ENCODE measurements around the gene ZNF543. TPM values are rescaled to one million over a fixed set of nuclear protein-coding genes. Genes with fewer than 3 reads are reported as not detected.

The ZNF543 gene
- total RNA-seq, 1 donor from 2014 or later = 5.3 TPM

DNA sequence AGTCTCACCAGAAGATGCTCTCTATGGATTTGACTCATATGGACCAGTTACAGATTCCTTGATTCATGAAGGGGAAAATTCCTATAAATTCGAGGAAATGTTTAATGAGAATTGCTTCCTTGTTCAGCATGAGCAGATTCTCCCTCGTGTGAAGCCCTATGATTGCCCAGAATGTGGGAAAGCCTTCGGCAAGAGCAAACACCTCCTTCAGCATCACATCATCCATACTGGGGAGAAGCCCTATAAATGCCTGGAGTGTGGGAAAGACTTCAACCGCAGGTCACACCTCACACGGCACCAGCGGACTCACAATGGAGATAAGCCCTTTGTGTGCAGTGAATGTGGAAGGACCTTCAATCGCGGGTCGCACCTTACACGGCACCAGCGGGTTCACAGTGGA, 29.3 kb upstream of the ZNF543 start:
- intact Hi-C loops (cut with DNase I) = no loop called here
- Histone ChIP-seq H3K36me3 (peaks cover 99% of the 10 kb centered on the region), H3K4me3 (no peak overlapping the region), H3K9me3 (peaks cover 45% of the 10 kb centered on the region), H3K4me1 (no peaks in the 10 kb centered on the region), H3K27me3 (ENCODE audit: low read depth) (no peaks in the 10 kb centered on the region), H3K27ac (no peak overlapping the region)
- DNase-seq (no peak), ATAC-seq (no peak)
- TF ChIP-seq, protein P1, sequence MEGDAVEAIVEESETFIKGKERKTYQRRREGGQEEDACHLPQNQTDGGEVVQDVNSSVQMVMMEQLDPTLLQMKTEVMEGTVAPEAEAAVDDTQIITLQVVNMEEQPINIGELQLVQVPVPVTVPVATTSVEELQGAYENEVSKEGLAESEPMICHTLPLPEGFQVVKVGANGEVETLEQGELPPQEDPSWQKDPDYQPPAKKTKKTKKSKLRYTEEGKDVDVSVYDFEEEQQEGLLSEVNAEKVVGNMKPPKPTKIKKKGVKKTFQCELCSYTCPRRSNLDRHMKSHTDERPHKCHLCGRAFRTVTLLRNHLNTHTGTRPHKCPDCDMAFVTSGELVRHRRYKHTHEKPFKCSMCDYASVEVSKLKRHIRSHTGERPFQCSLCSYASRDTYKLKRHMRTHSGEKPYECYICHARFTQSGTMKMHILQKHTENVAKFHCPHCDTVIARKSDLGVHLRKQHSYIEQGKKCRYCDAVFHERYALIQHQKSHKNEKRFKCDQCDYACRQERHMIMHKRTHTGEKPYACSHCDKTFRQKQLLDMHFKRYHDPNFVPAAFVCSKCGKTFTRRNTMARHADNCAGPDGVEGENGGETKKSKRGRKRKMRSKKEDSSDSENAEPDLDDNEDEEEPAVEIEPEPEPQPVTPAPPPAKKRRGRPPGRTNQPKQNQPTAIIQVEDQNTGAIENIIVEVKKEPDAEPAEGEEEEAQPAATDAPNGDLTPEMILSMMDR (IDR thresholded peaks at IDR 0.05) = no peak

DNA sequence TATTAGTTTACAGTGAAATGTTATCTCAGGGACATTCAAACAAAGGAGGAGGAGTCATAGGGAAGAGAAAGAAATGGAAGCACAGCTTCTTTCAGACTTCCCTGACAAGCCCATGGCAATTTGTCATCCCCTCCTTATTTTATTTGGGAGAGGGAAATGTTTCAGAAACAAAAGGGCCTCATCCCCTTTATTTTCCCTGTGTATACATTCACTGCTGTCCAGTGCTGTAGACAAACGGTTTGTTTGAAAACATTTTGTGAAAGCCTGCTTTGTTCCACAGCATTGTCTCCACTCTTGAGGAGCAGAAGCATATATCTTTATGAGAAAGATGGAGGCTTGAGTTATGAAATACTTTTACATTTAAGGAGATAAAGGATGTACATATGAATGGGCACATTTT, 27.7 kb upstream of the ZNF543 start:
- Histone ChIP-seq H3K27ac (no peak overlapping the region), H3K27me3 (ENCODE audit: low read depth) (no peaks in the 10 kb centered on the region), H3K9me3 (peaks cover 39% of the 10 kb centered on the region), H3K36me3 (peaks cover 85% of the 10 kb centered on the region), H3K4me1 (no peaks in the 10 kb centered on the region), H3K4me3 (no peak overlapping the region)
- intact Hi-C loops (cut with DNase I) = no loop called here
- DNase-seq (no peak), ATAC-seq (no peak)
- TF ChIP-seq, protein P1 (IDR thresholded peaks at IDR 0.05) = no peak

DNA sequence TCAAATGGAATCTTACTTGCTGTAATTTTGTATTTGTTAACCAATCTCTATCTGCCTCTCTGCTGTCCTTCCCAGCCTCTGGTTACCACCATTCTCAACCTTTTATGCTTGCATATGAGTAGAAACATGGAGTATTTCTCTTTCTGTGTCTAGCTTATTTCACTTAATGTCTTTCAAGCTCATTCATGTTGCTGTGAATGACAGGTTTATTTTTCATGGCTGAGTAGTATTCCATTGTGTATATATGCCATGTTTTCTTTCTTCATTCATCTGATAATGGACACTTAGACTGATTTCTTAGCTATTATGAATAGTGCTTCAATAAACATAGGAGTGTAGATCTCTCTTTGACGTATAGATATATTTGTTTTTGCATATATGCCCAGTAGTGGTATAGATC, 26.6 kb upstream of the ZNF543 start:
- no peak overlapping the region for H3K27ac ChIP-seq
- H3K36me3 ChIP-seq = peaks cover 75% of the 10 kb centered on the region
- H3K9me3 ChIP-seq = peaks cover 39% of the 10 kb centered on the region
- H3K4me1 ChIP-seq = no peaks in the 10 kb centered on the region
- ATAC-seq (no peak), DNase-seq (no peak)
- no peaks in the 10 kb centered on the region for H3K27me3 ChIP-seq (ENCODE audit: low read depth)
- TF ChIP-seq, protein P1 (IDR thresholded peaks at IDR 0.05) = no peak
- no peak overlapping the region for H3K4me3 ChIP-seq
- intact Hi-C loops (cut with DNase I) = no loop called here

DNA sequence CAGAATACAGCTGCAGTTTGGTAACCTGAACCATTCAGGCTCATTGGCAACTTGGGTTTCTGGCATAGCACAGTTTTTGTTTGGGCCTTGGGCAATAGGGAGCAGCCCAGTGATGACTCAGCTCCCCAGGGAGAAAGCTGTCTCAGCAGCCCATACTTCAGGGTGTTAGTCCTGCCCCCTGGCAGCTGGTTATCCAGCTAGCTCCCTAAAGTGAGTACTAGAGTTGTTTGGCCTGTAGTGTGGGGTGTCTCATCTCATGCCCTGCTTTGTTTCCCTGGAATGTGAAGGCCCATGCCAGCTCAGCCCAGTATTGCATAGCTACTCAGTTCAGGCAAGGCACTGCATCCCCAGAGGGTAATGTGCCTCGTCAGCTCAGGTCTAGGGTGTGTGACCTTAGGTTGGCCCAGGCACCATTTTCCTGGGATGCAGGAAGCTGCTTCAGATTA, 18.2 kb upstream of the ZNF543 start:
- Histone ChIP-seq H3K27me3 (ENCODE audit: low read depth) (no peaks in the 10 kb centered on the region), H3K36me3 (peaks cover 36% of the 10 kb centered on the region), H3K4me1 (peaks cover 4% of the 10 kb centered on the region), H3K27ac (no peak overlapping the region), H3K4me3 (no peak overlapping the region), H3K9me3 (no peaks in the 10 kb centered on the region)
- TF ChIP-seq, protein P1 (IDR thresholded peaks at IDR 0.05) = no peak
- intact Hi-C loops (cut with DNase I) = no loop called here
- ATAC-seq (peak; percentile 55 to 70), DNase-seq (no peak)

DNA sequence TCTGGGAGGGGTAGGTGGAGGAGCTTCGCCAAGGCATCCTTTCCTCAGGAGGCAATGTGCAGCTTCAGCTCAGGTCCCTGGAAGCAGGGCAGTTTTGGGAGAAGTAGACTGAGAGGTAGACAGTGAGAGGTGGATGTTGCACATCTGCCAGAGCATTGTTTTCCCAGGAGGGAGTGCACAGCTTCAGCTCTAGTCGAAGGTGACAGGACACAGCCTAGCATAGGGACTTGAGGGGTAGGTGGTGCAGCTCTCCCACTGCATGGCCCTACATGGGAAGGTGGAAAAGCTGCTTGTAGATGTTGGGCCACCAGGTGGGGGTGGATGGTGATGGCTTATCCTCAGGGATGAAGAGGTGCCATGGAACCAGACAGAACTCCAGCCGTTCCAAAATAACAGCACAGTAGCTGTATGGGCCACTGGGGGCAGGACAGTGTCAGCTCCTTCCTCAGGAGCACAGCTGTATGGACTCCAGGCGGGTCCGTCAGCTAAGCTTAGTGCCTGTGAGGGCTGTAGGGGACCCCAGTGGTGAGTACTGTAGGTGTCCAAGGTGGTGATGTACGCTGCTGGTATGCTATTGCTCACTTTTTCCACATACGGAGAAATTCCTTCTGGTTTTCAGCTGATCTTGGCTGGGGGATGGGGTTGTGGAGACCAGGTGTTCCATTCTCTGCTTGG, 17.4 kb upstream of the ZNF543 start:
- TF ChIP-seq, protein P1 (IDR thresholded peaks at IDR 0.05) = no peak
- H3K4me3 ChIP-seq = no peak overlapping the region
- H3K4me1 ChIP-seq = peaks cover 4% of the 10 kb centered on the region
- intact Hi-C loops (cut with DNase I) = no loop called here
- no peak overlapping the region for H3K27ac ChIP-seq
- H3K9me3 ChIP-seq = no peaks in the 10 kb centered on the region
- H3K36me3 ChIP-seq = peaks cover 36% of the 10 kb centered on the region
- ATAC-seq (no peak), DNase-seq (no peak)
- H3K27me3 ChIP-seq (ENCODE audit: low read depth) = no peaks in the 10 kb centered on the region

Data from lower lobe of right lung (tissue), 2 donors.